OCI-LY3 (cell line): ENCODE results near the gene CIB4.

Source experiments
- H2AFZ ChIP-seq: fragments of 200-600, 300-600 bp; shearing (Covaris generic); 2 replicates; pipeline ENCODE4 v1.6.0; 2014; ENCODE audit warnings: antibody characterized with exemption, low read depth, low read length
- H3K27ac ChIP-seq: fragments of 200-600, 300-600 bp; sonication (generic); 2 replicates; pipeline ENCODE4 v1.5.1; 2014; ENCODE audit warnings: mild to moderate bottlenecking, low read length, moderate library complexity, mixed read lengths
- H3K27me3 ChIP-seq: fragments of 200-600, 300-600 bp; sonication (generic); 2 replicates; pipeline ENCODE4 v1.6.1; 2014; ENCODE audit warnings: low read depth, low read length, mixed read lengths
- H3K36me3 ChIP-seq: fragments of 200-600, 300-600 bp; sonication (generic); replicated peaks from 2 replicates; pipeline ENCODE3; 2014; ENCODE audit warnings: low read depth, low read length, mixed read lengths
- H3K4me1 ChIP-seq: fragments of 300-600, 200-600 bp; sonication (generic); 2 replicates; pipeline ENCODE4 v1.6.1; 2014; ENCODE audit warnings: low read length, mixed read lengths
- H3K4me2 ChIP-seq: fragments of 200-600, 300-600 bp; sonication (generic); 2 replicates; pipeline ENCODE4 v1.6.1; 2014; ENCODE audit warnings: low read length, mixed read lengths
- H3K4me3 ChIP-seq: fragments of 300-600, 200-600 bp; sonication (generic); 2 replicates; pipeline ENCODE4 v1.5.1; 2014; ENCODE audit warnings: antibody characterized with exemption, mild to moderate bottlenecking, low read length, moderate library complexity
- H3K79me2 ChIP-seq: fragments of 300-600, 200-600 bp; shearing (Covaris generic); 2 replicates; pipeline ENCODE4 v1.6.1; 2014; ENCODE audit warnings: mild to moderate bottlenecking, low read length, mixed read lengths
- H3K9ac ChIP-seq: fragments of 300-600, 200-600 bp; shearing (Covaris generic); 2 replicates; pipeline ENCODE4 v1.6.0; 2014; ENCODE audit warnings: mild to moderate bottlenecking, low read length, moderate library complexity
- H3K9me3 ChIP-seq: fragments of 200-600, 300-600 bp; shearing (Covaris generic); 2 replicates; pipeline ENCODE4 v1.6.1; 2014; ENCODE audit warnings: low read length, mixed read lengths; ENCODE audit not compliant: insufficient read depth
- H4K20me1 ChIP-seq: fragments of 200-600, 300-600 bp; sonication (generic); 2 replicates; pipeline ENCODE4 v1.6.1; 2016; ENCODE audit warnings: low read length, mixed read lengths; ENCODE audit not compliant: insufficient read depth
- EZH2phosphoT487 ChIP-seq: fragments of 200-600 bp; shearing (Covaris generic); IDR thresholded peaks from 2 replicates; pipeline ENCODE4 v1.6.1; 2018; ENCODE audit warnings: antibody characterized with exemption, mixed run types, low read depth
- TF ChIP-seq, protein P1 (sequence below): fragments of 200-600, 300-600 bp; sonication (generic); IDR thresholded peaks from 2 replicates; pipeline ENCODE4 v1.5.1; 2014; ENCODE audit warnings: antibody characterized with exemption, low read length, low read depth

The CIB4 gene

GRCh38 chr2:26606847-26607190 lies 34.3 kb downstream of the CIB4 start:
- Histone ChIP-seq H3K4me1 (no peaks in the 10 kb centered on the region), H4K20me1 (no peaks in the 10 kb centered on the region), H3K4me3 (no peak overlapping the region), H3K9me3 (no peaks in the 10 kb centered on the region), H3K27ac (no peak overlapping the region), H3K27me3 (peaks cover 20% of the 10 kb centered on the region), H3K36me3 (no peaks in the 10 kb centered on the region), H3K4me2 (no peak overlapping the region), H3K9ac (no peak overlapping the region), H3K79me2 (no peaks in the 10 kb centered on the region), H2AFZ (no peak overlapping the region)
- TF ChIP-seq, protein P1, sequence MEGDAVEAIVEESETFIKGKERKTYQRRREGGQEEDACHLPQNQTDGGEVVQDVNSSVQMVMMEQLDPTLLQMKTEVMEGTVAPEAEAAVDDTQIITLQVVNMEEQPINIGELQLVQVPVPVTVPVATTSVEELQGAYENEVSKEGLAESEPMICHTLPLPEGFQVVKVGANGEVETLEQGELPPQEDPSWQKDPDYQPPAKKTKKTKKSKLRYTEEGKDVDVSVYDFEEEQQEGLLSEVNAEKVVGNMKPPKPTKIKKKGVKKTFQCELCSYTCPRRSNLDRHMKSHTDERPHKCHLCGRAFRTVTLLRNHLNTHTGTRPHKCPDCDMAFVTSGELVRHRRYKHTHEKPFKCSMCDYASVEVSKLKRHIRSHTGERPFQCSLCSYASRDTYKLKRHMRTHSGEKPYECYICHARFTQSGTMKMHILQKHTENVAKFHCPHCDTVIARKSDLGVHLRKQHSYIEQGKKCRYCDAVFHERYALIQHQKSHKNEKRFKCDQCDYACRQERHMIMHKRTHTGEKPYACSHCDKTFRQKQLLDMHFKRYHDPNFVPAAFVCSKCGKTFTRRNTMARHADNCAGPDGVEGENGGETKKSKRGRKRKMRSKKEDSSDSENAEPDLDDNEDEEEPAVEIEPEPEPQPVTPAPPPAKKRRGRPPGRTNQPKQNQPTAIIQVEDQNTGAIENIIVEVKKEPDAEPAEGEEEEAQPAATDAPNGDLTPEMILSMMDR: no peak
- no peak for TF ChIP-seq EZH2phosphoT487

DNA sequence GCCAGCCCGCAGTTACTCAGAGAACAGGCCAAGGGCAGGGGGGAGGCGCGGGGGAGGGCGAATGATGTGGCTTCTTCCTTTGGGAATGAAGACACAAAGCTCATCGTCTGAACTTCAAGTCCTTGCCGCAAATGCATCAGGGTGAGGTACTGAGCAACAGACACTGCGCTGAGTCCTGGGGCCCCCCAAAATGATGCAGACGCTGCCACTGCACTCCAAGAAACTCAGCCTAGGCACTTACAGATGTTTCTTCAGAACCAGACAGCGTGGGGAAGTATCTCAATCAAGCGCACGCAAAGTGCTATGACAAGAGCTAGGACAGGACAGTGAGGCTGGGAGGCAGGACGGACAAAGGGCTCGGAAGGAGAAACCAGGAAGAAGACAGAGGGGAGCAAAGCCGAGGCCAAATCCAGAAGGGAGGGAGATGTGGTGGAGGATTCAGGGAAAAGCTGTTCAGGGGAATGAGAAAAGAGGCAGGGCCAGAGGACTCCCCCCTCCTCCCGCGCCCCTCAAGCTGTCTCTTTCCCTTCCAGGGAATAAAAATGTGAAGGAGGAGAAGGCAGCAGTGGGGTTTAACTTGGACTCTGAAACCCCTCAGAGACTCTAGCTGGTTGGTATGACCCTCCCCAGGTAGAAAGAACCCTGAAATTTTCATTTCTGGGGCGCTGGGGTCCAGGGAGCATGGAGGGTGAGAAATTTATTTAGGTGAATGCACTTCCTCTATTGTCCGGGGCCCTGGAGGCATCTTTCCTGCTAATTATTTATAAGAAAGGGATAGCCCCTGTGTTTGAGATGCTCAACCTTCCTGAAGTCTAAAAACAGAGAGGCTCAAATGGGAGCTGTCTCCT lies 34.9 kb downstream of the CIB4 start:
- H3K4me3 ChIP-seq: no peak overlapping the region
- no peak overlapping the region for H3K9ac ChIP-seq
- TF ChIP-seq, protein P1: no peak
- no peak for TF ChIP-seq EZH2phosphoT487
- no peaks in the 10 kb centered on the region for H3K4me1 ChIP-seq
- H4K20me1 ChIP-seq: no peaks in the 10 kb centered on the region
- no peak overlapping the region for H2AFZ ChIP-seq
- no peak overlapping the region for H3K4me2 ChIP-seq
- no peak overlapping the region for H3K27ac ChIP-seq
- no peaks in the 10 kb centered on the region for H3K36me3 ChIP-seq
- peaks cover 26% of the 10 kb centered on the region for H3K27me3 ChIP-seq
- H3K9me3 ChIP-seq: no peaks in the 10 kb centered on the region
- H3K79me2 ChIP-seq: no peaks in the 10 kb centered on the region

DNA sequence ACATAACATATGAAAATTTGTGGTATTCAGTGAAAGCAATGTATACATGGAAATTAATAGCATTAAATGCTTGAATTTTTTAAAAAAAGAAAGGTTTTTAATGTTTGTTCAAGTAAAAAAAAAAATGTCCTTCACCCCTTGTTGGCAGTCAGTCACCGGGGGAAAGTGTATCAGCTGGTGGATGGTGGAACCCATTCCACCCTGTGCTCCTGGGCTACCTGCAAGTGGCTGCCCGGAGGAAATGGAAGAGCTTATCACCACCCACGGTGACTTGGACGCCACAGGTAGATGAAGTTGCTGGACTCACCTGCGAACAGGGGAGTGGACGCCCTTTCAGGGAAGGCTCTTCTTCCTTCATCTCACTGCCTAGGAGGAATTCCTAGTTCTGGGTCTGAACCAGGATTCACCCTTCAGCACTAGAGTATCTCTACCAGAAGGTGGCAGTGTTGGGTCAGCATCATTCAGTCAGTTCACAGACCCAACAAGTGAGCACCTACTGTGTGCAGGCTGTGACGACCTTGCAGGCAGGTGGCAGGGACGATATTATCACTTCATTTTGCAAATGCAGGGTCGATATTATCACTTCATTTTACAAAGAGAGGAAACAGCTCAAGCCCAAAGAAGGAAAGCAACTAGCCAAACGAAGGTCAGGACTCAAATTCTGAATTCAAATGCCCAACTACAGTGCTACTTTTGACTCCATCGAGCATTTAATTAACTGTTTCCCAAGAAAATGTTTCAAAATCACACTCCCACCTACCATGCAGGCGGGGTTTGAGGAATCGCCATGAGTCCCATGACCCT lies 35.8 kb downstream of the CIB4 start:
- Histone ChIP-seq H3K27ac (no peak overlapping the region), H2AFZ (no peak overlapping the region), H4K20me1 (no peaks in the 10 kb centered on the region), H3K36me3 (no peaks in the 10 kb centered on the region), H3K9ac (no peak overlapping the region), H3K9me3 (no peaks in the 10 kb centered on the region), H3K79me2 (no peaks in the 10 kb centered on the region), H3K4me3 (no peak overlapping the region), H3K4me1 (no peaks in the 10 kb centered on the region), H3K27me3 (peaks cover 31% of the 10 kb centered on the region), H3K4me2 (no peak overlapping the region)
- TF ChIP-seq, protein P1: peak; percentile 90
- no peak for TF ChIP-seq EZH2phosphoT487

DNA sequence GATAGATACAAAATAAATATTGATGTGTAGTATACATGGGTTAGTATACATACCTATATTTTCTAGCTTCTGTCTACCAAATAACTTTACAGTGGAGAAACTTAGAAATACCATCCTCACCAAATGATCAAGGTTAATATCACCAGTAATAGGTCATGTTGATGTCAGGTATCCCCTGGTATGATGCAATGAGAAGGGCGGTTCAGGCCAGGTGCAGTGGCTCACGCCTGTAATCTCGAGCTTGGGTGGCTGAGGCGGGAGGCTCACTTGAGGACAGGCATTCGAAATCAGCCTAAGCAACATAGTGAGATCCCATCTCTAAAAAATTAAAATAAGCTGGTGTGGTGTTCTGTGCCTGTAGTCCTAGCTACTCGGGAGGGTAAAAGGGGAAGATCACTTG lies 38.6 kb downstream of the CIB4 start:
- H3K27me3 ChIP-seq: peaks cover 36% of the 10 kb centered on the region
- no peaks in the 10 kb centered on the region for H3K4me1 ChIP-seq
- H3K9me3 ChIP-seq: no peaks in the 10 kb centered on the region
- no peak overlapping the region for H2AFZ ChIP-seq
- TF ChIP-seq EZH2phosphoT487: no peak
- TF ChIP-seq, protein P1: no peak
- no peak overlapping the region for H3K9ac ChIP-seq
- no peaks in the 10 kb centered on the region for H3K36me3 ChIP-seq
- H4K20me1 ChIP-seq: no peaks in the 10 kb centered on the region
- no peaks in the 10 kb centered on the region for H3K79me2 ChIP-seq
- no peak overlapping the region for H3K4me2 ChIP-seq
- H3K27ac ChIP-seq: no peak overlapping the region
- no peak overlapping the region for H3K4me3 ChIP-seq
